Diencephalon (tissue), 1 donor: Measurements from ENCODE around the gene CTSK. TPM values are rescaled to one million over a fixed set of nuclear protein-coding genes. Genes with fewer than 3 reads are reported as not detected.

Experiments
- small RNA-seq: library from RNA; depleted of rRNA; stranded (forward); fragments of <200 nt; gene quantifications from one replicate; pipeline ENCODE3, GENCODE V24; 2014
- total RNA-seq: library from RNA; depleted of rRNA; stranded (reverse); fragments of >200 nt; gene quantifications from one replicate; pipeline ENCODE4 v1.2.3, GENCODE V29; 2014

Gene CTSK
- total RNA-seq: 5.3 TPM

GRCh38 chr1:150808121-150808520 lies at the start of gene CTSK:
Gene CTSK (minus strand): TSS chr1:150808260. CDS start chr1:150806805, 1,455 bp downstream.

GRCh38 chr1:150765296-150765976 lies 42.6 kb downstream of the CTSK start, which contains the start of gene CTSS:
Gene CTSS (minus strand): TSS chr1:150765778. CDS start chr1:150764763, 1,015 bp downstream.

Small RNA genes lying within 50 kb of the gene (small RNA-seq; reads per million reads assigned to genes)
- gene RNU6-1309P: not detected

Other genes with a start within 250 kb of the CTSK start
- gene MCL1, start 228.7 kb downstream of the CTSK start, total RNA-seq: 103 TPM
- gene ENSA, start 178.6 kb downstream of the CTSK start, total RNA-seq: 127 TPM
- gene GOLPH3L, start 111.1 kb downstream of the CTSK start, total RNA-seq: 10.8 TPM
- gene HORMAD1, start 87.4 kb downstream of the CTSK start, total RNA-seq: 1.4 TPM
- gene CTSS, start 42.5 kb downstream of the CTSK start, total RNA-seq: 19.8 TPM
- gene ARNT, start 68.3 kb upstream of the CTSK start, total RNA-seq: 27.5 TPM
- not detected for gene CTXND2, start 78.9 kb upstream of the CTSK start, total RNA-seq
- gene SETDB1, start 118.1 kb upstream of the CTSK start, total RNA-seq: 51.0 TPM
- gene CERS2, start 166.6 kb upstream of the CTSK start, total RNA-seq: 56.1 TPM
- gene ANXA9, start 174.0 kb upstream of the CTSK start, total RNA-seq: not detected
- 18.2 TPM for gene MINDY1, start 198.6 kb upstream of the CTSK start, total RNA-seq
- 25.8 TPM for gene PRUNE1, start 200.2 kb upstream of the CTSK start, total RNA-seq
- 0.23 TPM for gene BNIPL, start 228.3 kb upstream of the CTSK start, total RNA-seq
- 3.0 TPM for gene C1orf56, start 239.5 kb upstream of the CTSK start, total RNA-seq